ENCODE measurements around the gene TBC1D7.
"Not testable (repeated sequence)": the region's sequence is repeated elsewhere in the genome, so short reads cannot be mapped to it uniquely, and the experiment has no call there.

Gene TBC1D7

DNA sequence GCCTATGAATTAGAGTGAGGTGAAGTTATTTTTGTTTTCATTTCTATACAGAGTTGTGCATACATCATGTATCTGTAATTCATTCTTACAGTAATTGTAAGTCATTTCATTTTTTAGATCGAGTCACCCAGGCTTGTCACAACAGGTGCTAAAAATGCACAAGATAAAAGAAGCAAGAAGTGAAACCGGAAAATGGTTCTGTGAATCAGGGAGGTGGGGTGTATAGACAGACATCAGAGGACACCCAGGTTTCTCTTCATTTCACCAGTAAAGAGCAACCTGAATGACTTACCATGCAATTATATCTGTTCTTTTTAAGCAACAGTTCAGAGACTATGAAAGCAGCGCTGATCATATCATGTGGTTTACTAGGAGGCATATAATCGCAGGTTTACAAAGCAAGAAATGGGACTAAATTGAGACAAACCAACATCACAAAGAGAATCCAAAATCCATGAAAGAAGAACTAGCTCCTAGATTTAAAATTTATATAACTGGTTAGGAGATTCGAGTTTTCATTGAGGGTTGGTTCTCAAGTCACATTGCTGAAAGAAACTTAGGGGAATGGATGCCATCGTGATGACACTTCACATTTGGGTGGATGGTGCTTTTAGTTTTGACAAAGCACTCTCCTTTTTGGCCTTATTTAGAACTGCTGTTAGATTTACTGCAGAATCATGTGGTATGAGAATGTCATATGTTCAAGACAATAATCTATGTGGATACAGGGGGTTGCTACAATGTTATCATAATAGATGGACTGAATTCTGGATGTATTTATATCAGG is 27.9 kb upstream of the TBC1D7 start:
- DNase-seq = no peak

GRCh38 chr6:13355043-13355945 is 27.0 kb upstream of the TBC1D7 start:
- no peak for DNase-seq

- DNase-seq = no peak
Observed at GRCh38 chr6:13354331-13355042, 26.1 kb upstream of the TBC1D7 start.

GRCh38 chr6:13352165-13352564 is 23.8 kb upstream of the TBC1D7 start:
- no peak for DNase-seq

- no peak for DNase-seq
Observed at GRCh38 chr6:13351271-13351670, 22.9 kb upstream of the TBC1D7 start.

DNA sequence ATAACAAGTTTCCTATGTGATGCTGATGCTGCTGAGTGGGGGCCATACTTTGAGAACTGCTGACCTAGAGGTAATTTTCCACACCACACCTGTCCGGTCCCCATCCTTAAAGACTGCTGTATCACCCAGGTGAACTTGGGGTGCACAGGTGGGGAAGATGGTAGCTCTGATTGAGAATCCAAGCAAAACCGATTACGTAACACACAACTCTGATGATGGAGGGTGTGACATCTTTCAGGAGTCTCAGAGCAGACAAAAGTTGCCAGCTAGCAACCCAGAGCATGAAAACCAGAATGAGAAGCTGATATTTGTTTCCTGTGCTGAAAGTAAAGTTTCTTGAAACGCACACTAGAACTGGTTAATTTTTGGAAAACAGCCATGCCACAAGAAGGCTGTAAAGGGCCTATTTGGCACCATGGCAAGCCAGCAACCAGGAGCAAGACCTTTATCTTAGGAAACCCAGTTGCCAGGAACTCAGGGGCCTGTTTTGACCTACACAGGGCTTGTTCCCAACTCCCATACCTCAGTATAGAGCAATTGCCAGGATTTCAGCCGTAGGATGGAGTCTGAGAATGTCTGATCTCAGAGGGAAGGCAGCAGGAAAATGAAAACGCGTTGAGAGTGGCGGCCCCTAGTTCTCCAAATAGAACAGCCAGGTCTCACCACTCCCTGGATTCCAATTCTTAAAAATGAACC is 21.6 kb upstream of the TBC1D7 start:
- DNase-seq = no peak

- no peak for DNase-seq
Observed at GRCh38 chr6:13348334-13349113, 20.2 kb upstream of the TBC1D7 start.

DNA sequence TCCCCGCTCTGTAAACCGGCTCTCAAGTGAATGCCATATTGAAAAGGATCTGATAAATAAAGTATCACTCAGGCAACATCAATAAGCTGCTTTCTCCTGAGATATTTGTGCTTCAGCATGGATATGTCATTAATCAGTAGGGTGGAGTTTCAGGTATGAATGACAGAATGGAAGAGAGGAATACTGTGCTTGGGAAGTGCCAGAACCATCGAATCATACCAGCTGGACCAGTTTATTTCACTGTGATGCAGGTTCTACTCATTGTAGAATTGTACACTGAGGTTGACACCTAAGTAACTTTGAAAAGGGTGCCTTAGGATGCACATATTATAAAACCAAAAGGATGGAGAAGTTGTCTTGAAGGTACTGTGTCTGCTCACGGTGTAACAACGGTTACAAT is 17.9 kb upstream of the TBC1D7 start:
- DNase-seq = no peak

- DNase-seq = no peak
Observed at GRCh38 chr6:13342414-13343019, 14.2 kb upstream of the TBC1D7 start.

- no peak for DNase-seq
Observed at GRCh38 chr6:13339863-13340630, 11.7 kb upstream of the TBC1D7 start.

DNA sequence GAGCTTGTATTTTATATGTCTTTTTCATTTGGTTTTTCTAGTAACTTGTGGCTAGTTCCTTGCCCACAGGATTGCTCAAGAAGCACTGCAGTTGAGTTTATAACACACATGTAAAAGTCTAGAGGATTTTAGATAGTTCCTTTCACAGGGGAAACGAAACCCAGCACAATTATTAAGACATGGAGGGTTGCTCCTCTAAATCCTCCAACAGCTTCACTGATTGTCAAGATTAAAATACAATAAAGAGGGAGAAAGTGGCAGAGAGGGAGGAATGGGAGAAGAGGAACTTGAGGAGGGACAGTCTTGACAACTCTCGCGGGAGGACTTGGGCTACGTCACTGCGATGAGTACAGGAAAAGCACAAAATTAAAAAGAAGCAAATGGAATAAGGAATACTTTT is 9.7 kb upstream of the TBC1D7 start:
- no peak for DNase-seq

DNA sequence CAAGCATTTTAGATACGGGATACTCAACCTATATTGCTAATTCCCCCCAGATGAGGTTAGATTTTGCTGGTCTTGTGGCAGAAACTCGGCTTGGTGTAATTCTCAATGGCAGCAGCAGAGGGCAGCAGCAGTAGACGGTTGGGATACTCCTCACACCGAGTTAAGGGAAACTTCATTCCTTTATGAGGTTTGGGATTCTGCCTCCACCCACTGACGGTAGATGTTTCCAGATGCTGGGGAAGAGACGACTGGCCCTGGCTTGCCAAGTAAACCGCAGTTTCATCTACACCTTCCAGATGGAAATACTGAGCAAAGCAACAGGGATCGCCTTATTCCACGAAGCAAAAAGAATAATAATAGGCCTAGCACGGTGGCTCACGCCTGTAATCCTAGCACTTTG is 8.2 kb upstream of the TBC1D7 start:
- peak; percentile 53 to 56 for DNase-seq

GRCh38 chr6:13334953-13335352 is 6.6 kb upstream of the TBC1D7 start:
- DNase-seq = no peak

DNA sequence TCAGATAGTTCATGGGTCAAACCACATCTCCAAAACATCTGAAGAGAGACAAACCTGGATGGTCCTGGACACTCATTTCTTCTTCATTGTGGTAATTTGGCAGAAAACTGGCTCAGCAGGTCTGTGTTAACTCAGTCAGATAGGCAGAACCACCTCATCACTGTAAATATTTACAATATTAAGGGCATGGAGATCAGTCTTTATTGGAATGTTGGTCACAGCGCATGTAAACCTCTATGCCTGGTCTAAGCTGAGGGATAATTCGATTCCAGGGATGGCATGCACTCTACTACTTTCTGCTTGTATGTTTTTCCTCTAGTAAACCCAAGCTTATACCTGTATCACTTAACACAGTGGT is 4.0 kb upstream of the TBC1D7 start:
- DNase-seq = no peak

GRCh38 chr6:13331516-13332348 is 3.4 kb upstream of the TBC1D7 start:
- DNase-seq = peak; percentile 5 to 9

DNA sequence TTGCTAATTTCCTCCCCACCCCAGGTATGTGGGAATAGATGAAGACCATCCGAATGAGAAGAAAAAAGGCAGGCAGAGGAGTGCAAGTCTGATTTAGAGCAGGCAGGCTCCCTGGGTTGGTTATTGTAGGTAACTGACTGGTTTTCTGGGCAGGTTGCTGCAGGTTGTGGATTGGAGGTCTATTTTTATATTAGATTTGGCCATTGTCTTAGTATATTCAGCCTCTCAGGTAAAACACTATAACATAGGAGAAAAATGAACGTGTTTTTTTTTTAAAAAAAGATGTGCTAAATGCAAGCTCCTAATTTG is 492 bp upstream of the TBC1D7 start:
- DNase-seq = no peak

DNA sequence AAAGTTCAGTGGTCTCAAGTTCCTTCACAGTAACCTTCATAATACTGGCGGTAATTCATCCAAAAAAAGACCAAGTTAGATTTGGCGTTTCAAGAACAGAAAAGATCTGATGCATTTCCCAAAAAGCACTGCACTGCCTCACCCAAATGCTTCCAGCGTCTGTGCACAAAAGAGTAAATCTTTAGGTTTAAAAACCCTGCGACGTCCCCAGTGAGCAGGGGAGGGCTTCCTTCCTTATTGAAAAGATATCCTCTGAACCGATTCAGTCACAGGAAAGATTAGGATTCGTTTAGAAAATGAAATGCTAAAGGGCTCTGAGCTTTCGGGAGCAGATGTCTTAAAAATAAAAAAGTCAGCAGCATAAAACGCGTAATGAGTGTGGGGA is 654 bp downstream of the TBC1D7 start:
- DNase-seq = no peak

- not testable (repeated sequence) for DNase-seq
Observed at GRCh38 chr6:13326031-13326586, 2.2 kb downstream of the TBC1D7 start.

DNA sequence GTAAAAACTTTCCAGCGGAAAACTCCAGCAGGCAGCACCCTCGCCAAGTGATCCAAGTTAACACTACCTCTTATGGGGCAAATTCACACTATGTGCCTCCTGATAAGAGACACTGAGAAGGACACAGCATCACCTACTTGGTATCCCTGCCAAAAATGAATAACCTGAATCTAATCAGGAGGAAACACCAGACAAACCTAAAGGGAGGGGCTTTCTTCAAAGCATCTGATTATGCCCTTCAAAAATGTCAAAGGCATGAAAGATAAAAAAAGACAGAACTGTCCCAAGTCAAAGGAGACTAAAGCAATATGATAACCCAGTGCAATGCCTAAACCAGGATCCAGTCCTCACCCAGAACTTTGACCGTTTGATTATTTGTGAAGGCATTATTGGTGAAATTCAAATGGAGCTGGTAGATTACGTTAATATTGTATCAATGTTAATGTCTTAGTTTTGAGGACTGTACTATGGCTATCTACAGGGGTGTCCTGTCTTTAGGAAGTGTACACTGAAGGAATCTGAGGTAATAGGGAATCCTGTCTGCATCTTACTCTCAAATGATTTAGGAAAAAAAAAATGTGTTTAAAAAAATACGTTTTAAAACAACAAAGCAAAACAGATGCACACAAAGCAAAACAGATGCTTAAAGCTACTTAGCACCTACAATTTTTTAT is 8.3 kb downstream of the TBC1D7 start:
- DNase-seq = no peak
